Hematopoietic multipotent progenitor cell treated with erythropoietin and hydrocortisone succinate and interleukin-3 and kit ligand, for 15 days (in vitro differentiated cells): ENCODE measurements around the gene CLRN1.

Experiments used
- DNase-seq: peaks from one replicate; pipeline ENCODE4 v3.0.0-alpha.2; 2015; ENCODE audit warnings: low spot score

The CLRN1 gene

DNA sequence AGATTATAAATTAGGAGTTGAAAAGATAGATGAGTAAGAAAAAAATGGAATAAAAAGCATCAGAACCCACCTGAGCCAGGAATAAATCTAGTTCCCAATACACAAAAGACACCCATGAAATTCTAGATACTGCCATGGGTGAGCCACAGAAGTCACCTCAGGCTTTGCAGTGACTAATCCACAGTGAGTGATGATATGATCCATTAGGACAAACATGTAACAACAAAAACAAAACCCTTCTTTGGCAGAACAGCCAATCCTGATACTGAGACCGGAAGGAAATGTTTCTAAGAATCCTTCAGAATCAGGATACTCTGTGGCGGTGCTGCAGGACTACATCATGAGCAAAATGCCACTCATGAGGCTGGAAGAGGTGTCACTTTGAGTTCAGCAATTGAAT is 52.3 kb downstream of the CLRN1 start:
- DNase-seq = no peak

DNA sequence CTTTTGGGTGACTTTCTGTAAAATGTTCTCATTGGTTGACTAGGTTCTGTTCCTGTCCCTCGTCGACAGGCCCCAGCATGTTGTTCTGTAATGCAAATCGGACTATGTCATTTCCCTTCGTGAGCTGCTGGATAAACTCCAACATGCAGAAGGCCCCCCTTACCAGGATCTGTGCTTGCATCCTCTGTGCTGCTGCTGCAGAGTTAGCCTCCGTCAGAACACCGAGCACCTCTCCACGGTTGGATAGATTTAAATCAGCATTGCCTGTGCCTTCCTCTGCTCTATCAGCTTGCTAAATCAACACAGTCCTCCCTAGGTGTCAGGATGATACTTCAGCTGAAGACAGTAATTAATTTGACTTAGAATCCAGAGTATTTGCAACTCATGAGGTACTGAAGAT is 54.6 kb downstream of the CLRN1 start:
- no peak for DNase-seq

DNA sequence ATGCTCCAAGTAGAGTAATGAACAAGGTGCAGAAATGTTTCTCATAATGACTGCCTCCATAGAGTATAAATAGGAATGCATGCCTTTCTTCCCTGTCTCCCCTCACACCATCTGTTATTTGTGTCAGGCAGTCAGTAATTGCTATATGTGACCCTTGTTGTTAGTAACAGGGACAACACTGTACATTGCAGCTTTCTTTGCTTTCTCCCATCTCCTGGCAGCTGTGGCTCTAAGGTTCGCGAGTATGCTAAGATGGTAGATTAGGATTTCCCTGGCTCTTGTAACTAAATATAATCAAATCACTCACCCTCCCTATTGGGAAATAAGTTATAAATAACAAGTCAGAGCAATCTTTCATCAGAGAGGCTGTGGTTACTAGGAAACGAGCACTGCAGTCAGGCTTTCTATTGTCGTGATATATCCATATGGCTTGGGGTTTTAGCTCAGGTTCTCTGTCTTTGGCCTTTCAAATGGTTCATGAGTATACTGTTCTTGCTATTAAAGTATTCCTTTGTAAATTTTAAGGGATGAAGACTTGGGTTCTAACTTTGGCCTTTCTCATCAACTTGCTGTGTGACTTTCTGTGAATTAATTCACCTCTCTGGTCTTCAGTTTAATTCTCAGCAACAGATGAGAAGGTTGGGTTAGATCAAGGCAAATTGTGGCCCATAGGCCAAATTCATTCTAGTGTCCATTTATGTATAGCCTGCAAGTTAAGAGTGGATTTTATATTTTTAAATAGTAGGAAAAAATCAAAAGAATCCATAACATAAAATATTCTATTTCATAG is 59.2 kb downstream of the CLRN1 start:
- DNase-seq = no peak

DNA sequence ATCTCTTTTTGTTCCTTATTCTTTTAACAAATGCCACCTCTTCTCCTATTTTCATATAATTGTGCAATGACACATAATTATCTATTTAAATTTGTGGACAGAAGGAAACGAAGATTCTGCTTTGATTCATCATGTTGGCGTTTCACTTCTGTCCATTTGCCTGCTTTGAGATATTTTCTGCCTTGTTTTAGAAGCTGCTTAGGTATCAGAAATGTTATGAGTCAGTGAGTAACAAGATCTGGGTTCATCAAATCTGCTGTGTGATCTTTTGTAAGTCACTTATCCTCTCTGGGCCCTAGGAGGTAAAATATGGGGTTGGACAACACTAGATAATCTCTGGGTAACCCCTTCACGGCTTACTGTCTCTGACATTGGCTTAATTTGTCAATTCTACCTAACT is 60.0 kb downstream of the CLRN1 start:
- no peak for DNase-seq

DNA sequence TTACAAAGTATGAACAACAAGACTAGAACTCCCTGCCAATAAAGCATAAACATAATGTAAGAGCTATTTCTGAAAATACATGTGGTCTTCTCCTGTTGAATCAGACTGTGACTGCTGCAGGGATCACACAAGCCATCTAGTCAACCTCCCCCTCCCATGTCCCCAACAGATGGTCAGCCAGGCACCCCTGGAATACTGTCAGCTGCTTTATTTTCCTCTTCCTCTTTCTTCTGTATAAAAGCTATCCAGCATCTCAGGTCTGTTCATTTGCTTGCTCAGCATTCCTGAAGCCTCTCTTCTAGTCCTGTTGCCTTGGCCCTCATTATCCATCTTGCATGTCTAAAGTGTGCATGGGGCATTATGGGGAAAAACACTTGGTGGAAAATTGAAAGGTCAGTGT is 60.8 kb downstream of the CLRN1 start:
- DNase-seq = no peak

DNA sequence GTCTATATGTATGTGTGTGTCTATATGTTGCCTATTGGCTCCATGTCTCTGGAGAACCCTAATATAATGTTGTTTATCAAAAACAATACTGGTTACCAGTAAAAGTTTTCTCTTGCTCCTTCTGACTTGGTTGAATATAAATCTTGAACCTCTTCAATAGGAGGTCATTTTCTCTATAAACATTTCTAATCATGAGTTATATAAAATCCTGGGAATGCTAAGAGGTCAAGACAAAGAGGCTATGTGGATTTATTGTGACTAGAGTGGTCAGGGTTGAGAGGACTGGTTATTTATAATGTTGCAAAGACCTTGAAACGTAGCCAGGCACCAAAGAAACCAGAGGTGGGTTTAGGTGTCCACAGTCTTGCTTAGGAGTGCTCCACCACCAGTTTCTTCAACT is 66.1 kb downstream of the CLRN1 start:
- no peak for DNase-seq

DNA sequence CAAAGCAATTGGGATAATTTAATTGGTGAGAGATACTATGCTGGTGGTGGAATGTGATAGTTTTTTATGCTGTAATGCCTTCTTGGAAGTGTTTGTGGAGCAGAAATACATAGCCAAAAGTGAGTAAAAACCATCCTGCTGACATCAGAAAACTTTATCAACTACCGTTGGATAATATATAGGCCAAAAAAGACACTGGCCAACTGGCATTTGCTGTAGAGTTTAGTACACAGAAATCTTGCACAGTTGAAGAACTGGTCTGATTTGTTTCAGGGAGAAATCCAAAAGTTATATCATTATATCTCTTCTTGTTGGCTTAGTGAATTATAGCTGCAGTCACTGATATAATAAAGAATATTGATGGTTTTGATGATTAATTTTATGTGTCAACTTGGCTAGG is 66.8 kb downstream of the CLRN1 start:
- DNase-seq = no peak

DNA sequence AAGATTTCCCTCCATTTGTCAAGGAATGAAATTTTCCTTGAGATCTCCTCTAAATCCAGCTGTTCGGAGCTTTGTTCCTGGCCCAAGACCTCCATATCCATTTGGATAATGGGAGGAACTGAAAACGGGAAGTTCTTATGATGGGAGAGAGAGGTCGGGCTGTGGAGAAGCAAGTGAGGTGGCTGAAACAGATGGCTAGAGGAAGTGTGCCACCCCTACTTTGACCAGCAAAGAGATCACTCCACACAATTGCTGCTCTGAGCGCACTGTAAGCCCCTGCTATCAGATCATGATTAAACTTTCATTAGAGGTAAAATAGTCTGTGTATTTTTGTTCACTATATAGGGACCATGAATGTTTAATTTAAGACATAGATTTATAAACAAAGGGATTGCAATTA is 67.2 kb downstream of the CLRN1 start, which contains the start of gene MINDY4B:
Gene MINDY4B (minus strand): TSS at position 101 of the 400 bp plus-strand sequence. CDS start 0 bp downstream, at position 101.
- no peak for DNase-seq

DNA sequence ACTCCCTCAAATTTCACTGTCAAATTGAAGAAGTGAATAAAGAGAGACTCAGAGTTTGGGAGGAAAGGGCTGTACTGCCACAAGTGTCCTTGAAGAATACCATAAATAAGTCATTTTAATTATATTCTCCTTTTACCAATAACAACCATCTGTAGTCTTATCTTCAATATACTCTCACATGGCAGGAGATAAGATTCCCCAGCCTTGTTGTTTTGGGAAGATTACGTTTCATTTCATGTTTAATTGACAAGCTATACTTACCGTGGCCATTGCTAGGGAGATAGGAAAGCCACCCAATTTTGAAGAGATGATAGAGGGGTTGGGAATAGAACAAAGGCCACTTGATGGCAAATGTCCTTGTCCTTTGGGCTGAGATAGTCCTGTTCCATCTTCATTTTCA is 69.5 kb downstream of the CLRN1 start:
- DNase-seq = no peak

DNA sequence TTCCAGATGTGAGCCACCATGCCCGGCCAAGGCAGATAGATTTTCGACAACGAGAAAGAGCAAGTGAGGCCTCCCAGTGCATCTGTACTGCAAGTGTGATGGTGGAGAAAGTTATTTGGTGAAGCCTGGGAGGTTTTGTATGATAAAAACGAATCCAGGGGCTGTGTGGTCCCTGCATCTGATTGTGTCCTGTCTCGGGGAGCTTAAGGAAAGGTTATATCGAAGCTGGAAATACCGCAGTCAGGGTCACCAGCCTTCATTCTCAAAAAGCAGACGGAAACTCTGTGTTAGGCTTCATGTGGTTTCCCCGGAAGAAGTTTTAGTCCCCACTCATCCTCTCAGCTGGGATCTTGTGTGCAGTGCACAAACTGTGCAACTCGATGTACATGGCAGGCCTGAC is 70.7 kb downstream of the CLRN1 start:
- DNase-seq = no peak

DNA sequence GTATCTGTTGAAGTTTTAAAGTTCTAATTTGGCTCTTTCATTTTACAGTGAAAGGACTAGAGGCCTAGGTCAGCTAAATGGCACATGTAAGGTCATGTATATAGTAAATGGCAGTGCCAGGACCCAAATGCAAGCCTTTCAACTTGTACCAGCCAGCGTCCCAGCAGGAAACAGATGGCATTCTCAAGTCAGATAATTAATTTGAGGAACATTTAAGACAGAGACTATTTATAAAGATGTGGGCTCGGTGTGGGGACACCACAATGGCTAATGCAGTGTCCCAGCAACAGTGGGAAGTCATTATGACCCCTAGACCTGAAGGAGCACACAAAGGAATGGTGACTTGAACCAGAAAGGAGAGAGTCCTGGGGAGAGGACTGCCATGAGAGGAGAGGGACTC is 73.4 kb downstream of the CLRN1 start:
- DNase-seq = no peak

DNA sequence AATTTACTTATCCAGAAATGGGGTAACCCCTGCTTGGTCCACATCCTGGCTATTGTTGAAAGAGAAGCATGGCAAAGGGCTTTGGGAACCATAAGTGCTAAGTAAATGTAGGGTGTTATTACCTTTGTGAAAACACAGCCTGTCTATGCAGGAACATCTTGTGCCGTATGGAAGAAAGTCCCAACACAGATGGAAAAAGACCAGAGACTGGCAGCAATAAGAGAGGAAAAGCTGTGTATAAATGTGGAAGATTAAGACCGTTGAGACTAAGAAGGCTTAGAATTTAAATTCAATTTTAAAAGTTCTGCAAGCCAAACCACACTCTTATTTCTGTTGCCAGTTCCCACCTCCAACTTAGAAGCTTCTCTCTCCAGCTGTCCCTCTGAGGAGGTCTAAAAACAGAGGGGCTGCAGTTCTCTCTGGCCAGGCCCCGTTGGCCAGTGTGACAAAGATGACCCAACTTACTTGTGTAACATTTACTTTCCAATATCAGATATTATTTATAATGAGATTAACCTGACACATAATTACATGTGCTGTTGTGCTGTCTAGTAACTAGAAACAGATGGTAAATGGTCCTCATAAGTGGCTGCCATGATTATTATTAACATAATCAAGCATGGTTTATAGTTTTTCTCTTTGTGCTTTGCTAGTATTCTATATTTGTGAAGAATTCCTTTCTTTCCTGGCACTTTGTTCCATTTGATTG is 74.3 kb downstream of the CLRN1 start:
- DNase-seq = no peak

DNA sequence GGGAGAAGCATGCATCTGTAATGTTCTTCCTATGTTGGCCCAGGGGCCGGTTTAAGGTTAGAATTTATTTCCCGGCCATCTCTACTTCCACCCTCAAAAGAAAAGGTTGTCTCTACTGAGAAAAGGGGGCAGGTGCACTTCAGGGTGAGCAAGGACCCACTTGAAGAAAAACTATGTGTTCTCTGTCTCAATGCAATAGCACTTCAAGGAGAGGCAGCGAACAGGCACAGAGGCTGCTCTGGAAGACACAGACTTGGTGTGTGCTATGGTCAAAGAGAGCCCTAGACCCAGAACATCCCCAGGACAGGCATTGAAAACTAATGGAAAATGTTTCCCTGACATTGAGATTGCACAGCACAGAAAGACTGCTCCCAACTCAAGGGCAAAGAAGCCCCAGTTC is 74.9 kb downstream of the CLRN1 start:
- DNase-seq = no peak

DNA sequence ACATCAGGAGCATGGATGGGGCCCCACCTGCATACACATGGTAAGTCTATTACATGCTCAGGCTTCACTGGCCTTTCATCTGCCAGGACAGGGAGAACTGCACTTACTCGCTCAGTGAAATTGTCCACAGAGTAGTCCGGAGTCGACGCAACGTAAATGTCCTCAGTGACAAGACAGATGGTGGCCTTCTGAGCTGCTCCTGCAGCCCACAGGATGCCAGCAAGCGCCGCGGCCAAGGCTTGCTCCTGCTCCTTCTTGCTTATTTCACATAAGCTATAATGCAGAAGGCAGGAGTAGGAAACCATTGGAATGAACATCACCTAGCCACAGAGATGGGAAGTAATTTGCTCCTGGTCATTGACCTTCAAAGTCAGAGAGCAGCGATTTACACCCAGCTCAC is 81.7 kb downstream of the CLRN1 start:
- DNase-seq = no peak

DNA sequence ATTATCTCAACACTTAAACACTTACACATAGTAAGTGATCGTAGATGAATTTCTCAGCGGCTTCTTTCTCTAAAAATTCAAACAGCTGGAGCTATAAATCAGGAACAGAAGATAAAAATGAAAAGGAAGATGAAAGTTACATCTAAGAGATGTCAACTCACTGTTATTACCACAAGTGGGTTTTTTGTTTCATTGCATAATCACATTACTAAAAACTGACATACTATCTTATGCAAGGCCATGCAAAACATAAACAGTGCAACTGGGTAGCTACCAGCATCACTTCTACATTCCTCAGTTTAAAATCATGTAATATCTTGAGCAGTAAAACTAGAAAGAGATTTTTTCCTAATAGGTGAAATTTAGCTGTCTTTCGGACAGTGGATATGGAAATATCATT is 82.2 kb downstream of the CLRN1 start:
- DNase-seq = no peak

DNA sequence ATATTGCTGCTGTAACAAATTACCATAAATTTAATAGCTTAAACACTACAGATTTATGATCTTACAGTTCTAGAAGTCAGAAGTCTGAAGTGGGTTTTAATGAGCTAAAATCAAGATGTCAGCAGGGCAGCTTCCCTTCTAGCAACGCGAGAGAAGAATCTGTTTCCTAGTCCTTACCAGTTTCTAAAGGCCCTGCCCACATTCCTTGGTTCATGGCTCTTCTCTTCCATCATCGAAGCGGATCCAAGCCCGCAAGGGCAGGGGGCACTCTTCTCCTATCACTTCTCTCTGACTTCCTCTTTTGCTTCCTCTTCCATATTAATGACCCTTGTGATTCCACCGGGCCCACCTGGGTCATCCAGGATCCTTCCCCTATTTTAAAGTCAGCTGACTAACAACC is 83.4 kb downstream of the CLRN1 start:
- DNase-seq = no peak

DNA sequence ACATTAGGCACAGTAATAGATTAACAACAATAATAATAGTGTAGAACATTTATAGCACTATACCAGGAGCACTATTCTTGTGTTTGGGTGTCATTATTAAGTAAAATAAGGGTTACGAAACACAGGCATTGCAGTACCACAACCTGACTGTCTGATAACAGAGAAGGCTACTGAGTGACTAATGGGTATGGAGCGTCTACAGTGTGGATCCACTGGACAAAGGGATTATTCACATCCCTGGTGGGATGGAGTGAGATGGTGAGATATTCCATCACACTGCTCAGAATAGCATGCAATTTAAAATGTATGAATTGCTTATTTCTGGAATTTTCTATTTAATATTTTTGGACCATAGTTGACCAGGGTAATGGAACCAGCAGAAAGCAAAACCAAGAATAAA is 85.5 kb downstream of the CLRN1 start:
- no peak for DNase-seq

DNA sequence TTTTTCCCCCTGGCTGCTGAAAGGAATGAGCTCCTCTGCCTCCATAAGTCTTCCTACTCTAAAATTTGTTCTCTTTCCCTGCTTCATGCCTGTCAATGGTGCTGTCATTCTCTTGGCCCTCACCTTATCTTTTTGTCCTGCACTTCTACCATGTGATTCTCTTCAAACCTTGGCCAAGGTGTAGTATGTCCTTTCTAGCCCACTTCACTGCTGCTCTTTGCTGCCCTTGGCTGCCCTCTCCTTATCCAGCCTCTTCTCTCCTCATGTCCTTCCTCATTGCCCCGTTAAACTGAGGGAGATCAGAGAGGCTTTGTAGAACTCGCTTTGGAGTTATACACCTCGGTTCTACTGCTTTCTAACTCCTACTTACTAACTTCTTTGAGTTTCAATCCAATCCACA is 87.0 kb downstream of the CLRN1 start:
- no peak for DNase-seq

DNA sequence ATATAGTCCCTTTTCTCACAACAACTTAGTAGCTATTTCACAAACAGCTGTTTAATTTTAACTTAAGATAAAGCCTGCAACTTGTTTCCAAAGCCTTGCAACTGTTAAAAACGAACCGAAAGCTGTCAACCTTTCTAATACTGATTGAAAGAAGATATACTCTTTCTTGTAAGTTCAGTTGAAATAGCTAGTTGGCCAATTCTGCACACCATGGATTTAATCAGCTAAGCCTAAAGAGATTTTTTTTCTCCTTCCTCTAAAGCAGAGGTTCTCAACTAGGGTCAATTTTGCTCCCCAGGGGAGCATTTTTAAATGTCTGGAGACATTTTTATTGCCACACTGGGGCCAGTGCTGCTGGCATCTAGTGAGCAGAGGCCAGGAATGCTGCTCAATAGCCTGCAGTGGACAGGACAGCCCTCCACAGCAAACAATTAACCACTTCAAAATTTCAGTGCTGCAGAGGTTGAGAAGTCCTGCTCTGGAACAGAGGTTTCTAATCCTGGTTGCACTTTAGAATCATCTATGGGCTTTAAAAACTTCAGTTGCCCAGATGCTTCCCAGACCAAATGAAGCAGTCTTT is 93.4 kb downstream of the CLRN1 start:
- DNase-seq = no peak

DNA sequence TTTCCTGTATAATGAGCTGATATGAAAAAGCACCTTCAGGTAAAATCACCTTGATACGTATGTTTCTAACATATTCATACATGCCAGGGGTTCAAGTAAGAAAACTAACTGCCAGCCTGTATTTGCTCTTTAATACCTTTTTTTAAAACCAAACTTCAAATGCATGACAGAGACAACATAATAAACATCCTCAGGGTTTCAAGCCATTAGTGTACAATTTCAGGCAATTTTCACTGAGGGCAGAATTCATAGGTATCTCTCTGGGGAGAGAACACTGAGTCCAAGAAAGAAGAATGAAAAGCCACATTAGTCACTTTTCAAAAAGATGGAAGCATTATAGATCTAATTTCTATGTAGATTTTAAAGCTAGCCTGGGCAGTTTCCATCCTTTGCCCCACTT is 94.2 kb downstream of the CLRN1 start:
- DNase-seq = no peak

DNA sequence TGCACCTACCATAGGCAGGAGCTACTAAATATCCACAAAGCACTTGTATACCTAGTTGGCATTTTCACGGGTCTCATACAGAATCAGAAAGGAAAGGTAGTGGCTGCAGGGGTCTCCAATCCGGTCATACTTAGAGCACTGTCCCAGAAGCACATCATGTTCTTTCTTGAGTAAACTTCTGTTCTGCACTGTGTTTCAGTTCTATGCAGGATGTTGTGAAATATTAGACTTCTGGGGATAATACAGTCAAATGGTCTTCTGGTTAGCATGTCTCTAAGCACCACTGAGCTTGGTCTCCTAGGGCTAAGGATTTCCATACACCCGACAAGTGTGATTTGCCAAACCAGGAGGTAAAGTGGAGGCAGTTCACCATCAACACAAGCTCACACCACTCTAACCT is 95.2 kb downstream of the CLRN1 start:
- DNase-seq = no peak

DNA sequence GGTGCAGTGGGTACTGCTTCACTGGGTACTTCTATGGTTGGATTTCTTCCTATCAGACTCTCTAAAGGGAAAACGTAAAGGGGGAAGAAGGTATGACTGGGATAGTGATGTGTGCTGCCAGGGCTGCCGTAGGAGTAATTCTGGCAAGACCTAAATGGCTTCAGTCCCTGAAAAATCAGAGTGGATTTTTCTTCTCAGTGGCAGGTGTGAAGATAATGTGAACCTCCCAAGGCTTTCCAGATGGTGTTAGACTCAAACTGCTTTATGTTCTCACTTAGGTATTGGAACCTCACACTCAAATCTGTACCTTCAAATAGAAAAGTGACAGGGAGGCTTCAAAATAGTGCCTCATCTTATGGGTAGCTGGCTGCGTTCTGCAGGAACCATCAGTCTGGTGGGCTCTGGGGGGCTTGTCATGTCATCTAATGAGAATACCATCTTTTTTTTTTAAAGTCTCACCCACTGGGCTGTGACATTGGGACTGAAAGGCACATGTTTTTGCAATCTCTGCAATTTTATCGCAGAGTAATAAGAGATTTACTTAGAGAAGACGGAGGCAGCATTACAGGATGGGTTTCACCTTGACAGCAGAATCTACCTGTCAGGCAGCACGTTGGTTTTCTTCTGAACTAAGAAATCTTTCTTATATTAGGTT is 95.8 kb downstream of the CLRN1 start:
- no peak for DNase-seq
